Measurements from ENCODE around the gene NXPH2.

DNA sequence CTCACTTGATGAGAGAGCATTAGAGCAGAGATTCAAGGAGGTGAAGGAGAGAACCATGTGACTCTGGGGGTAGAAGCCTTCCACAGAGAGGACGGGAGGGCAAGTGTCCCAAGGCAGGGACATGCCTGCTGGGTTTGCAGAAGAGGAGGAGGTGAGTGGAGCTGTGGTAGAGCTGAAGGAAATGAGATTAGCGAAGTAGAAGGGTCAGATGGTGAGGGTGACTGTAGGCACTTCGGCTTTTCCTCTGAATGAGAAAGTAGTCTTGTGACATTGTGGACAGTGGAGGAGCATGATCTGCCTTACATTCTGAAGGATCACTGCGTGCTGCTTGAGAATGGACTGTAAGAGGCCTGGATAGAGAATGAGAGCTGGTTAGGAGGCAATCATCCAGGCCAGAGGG, 126.0 kb downstream of the NXPH2 start:
- TF ChIP-seq, protein P1, sequence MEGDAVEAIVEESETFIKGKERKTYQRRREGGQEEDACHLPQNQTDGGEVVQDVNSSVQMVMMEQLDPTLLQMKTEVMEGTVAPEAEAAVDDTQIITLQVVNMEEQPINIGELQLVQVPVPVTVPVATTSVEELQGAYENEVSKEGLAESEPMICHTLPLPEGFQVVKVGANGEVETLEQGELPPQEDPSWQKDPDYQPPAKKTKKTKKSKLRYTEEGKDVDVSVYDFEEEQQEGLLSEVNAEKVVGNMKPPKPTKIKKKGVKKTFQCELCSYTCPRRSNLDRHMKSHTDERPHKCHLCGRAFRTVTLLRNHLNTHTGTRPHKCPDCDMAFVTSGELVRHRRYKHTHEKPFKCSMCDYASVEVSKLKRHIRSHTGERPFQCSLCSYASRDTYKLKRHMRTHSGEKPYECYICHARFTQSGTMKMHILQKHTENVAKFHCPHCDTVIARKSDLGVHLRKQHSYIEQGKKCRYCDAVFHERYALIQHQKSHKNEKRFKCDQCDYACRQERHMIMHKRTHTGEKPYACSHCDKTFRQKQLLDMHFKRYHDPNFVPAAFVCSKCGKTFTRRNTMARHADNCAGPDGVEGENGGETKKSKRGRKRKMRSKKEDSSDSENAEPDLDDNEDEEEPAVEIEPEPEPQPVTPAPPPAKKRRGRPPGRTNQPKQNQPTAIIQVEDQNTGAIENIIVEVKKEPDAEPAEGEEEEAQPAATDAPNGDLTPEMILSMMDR (IDR thresholded peaks at IDR 0.05; ENCODE audit: insufficient read depth, low read length, poor library complexity, severe bottlenecking), result no peak
- TF ChIP-seq EZH2phosphoT487 (conservative IDR thresholded peaks at IDR 0.05; ENCODE audit: low read length), result no peak
